PC-9 (cell line): ENCODE measurements around the gene RNF152. TPM values are rescaled to one million over a fixed set of nuclear protein-coding genes. Genes with fewer than 3 reads are reported as not detected.

ENCODE experiments used
- BruUV-seq: library from RNA; stranded (reverse); fragments of 400-500 nt; replicated peaks from 2 replicates; lab custom pipeline; 2021; lab: Mats Ljungman, UMichigan
- CTCF ChIA-PET: fragments of 300-600 bp; sonication (Branson Sonifier 250); formaldehyde crosslinking; loops from one replicate; lab custom pipeline; 2022; ENCODE audit warnings: antibody characterized with exemption; lab: Charles Lee
- POLR2A ChIA-PET: fragments of 300-600 bp; sonication (Branson Sonifier 250); formaldehyde crosslinking; loops from one replicate; lab custom pipeline; 2022; ENCODE audit warnings: antibody characterized with exemption; ENCODE audit not compliant: unreplicated experiment; lab: Charles Lee
- DNase-seq, 2 experiments: peaks; one replicate each; pipeline versions ENCODE4 v3.0.0 to v3.0.0-alpha.2; 2015 to 2022; ENCODE audit warnings: mixed read lengths in 1 of 2
- H2AFZ ChIP-seq: fragments of 200-600 bp; sonication (generic); 2 replicates; pipeline ENCODE4 v1.8.1; 2017; ENCODE audit warnings: antibody characterized with exemption
- H3F3A ChIP-seq: fragments of 200-600 bp; sonication (generic); 2 replicates; pipeline ENCODE4 v1.8.1; 2017; ENCODE audit warnings: antibody characterized with exemption, mild to moderate bottlenecking, low read depth; ENCODE audit not compliant: insufficient read depth
- H3K27ac ChIP-seq: fragments of 200-600 bp; sonication (generic); 2 replicates; pipeline ENCODE4 v1.6.1; 2016; ENCODE audit warnings: mixed run types
- H3K27me3 ChIP-seq: fragments of 200-600 bp; sonication (generic); 2 replicates; pipeline ENCODE4 v1.6.1; 2016; ENCODE audit warnings: low read depth, mixed run types; ENCODE audit not compliant: insufficient read depth
- H3K36me3 ChIP-seq: fragments of 200-600 bp; sonication (generic); 2 replicates; pipeline ENCODE4 v1.6.1; 2016; ENCODE audit warnings: low read depth, mixed run types
- H3K4me1 ChIP-seq: fragments of 200-600 bp; sonication (generic); replicated peaks from 2 replicates; pipeline ENCODE4 v1.6.1; 2016; ENCODE audit warnings: mixed run types; ENCODE audit not compliant: insufficient read depth
- H3K4me2 ChIP-seq: fragments of 200-600 bp; sonication (generic); 2 replicates; pipeline ENCODE4 v1.6.1; 2017; ENCODE audit warnings: mixed run types
- H3K4me3 ChIP-seq: fragments of 200-600 bp; sonication (generic); 2 replicates; pipeline ENCODE4 v1.6.1; 2016; ENCODE audit warnings: mixed run types
- H3K79me2 ChIP-seq: fragments of 200-600 bp; sonication (generic); 2 replicates; pipeline ENCODE4 v1.6.1; 2017; ENCODE audit warnings: low read depth, mixed run types
- H3K9me2 ChIP-seq: fragments of 200-600 bp; sonication (generic); 2 replicates; pipeline ENCODE4 v1.8.1; 2017; ENCODE audit warnings: mild to moderate bottlenecking; ENCODE audit not compliant: insufficient read depth
- H3K9me3 ChIP-seq: fragments of 200-600 bp; sonication (generic); 2 replicates; pipeline ENCODE4 v1.8.1; 2016; ENCODE audit warnings: low read depth; ENCODE audit not compliant: insufficient read depth
- H4K20me1 ChIP-seq: fragments of 200-600 bp; sonication (generic); 2 replicates; pipeline ENCODE4 v1.8.1; 2017; ENCODE audit not compliant: insufficient read depth
- EZH2 ChIP-seq: fragments of 200-600 bp; sonication (generic); IDR thresholded peaks from 2 replicates; pipeline ENCODE4 v1.8.0; 2017; ENCODE audit warnings: antibody characterized with exemption, low read depth
- intact Hi-C: fragments of 100-400 bp; cut with micrococcal nuclease; formaldehyde crosslinking; loops from one replicate; pipeline ENCODE4 v1.10.0; 2022; ENCODE audit not compliant: unreplicated experiment
- total RNA-seq: library from RNA; stranded (reverse); gene quantifications from 2 replicates; pipeline ENCODE4 v1.2.3, GENCODE V29; 2021
- TF ChIP-seq, protein P1 (sequence below): fragments of 200-600 bp; sonication (generic); conservative IDR thresholded peaks from 2 replicates; pipeline ENCODE4 v1.6.1; 2017; ENCODE audit warnings: mixed run types, antibody characterized with exemption, mild to moderate bottlenecking, moderate library complexity

Gene RNF152
- total RNA-seq, 1 experiment from 2014 or later, result not detected

GRCh38 chr18:61838521-61838920 lies 54.3 kb downstream of the RNF152 start:
- BruUV-seq, result no TSS peak
- Histone ChIP-seq H4K20me1 (no peaks in the 10 kb centered on the region), H3K4me2 (no peak overlapping the region), H3K27me3 (no peaks in the 10 kb centered on the region), H3K9me3 (no peaks in the 10 kb centered on the region), H3K9me2 (no peaks in the 10 kb centered on the region), H3K4me3 (no peak overlapping the region), H3K4me1 (no peaks in the 10 kb centered on the region), H3K27ac (no peak overlapping the region), H2AFZ (no peak overlapping the region), H3F3A (no peaks in the 10 kb centered on the region), H3K79me2 (no peaks in the 10 kb centered on the region), H3K36me3 (no peaks in the 10 kb centered on the region)
- no peak for DNase-seq
- CTCF ChIA-PET, result no interaction called here
- intact Hi-C loops, result no loop called here
- no peak for TF ChIP-seq EZH2
- TF ChIP-seq, protein P1, sequence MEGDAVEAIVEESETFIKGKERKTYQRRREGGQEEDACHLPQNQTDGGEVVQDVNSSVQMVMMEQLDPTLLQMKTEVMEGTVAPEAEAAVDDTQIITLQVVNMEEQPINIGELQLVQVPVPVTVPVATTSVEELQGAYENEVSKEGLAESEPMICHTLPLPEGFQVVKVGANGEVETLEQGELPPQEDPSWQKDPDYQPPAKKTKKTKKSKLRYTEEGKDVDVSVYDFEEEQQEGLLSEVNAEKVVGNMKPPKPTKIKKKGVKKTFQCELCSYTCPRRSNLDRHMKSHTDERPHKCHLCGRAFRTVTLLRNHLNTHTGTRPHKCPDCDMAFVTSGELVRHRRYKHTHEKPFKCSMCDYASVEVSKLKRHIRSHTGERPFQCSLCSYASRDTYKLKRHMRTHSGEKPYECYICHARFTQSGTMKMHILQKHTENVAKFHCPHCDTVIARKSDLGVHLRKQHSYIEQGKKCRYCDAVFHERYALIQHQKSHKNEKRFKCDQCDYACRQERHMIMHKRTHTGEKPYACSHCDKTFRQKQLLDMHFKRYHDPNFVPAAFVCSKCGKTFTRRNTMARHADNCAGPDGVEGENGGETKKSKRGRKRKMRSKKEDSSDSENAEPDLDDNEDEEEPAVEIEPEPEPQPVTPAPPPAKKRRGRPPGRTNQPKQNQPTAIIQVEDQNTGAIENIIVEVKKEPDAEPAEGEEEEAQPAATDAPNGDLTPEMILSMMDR, result no peak
- POLR2A ChIA-PET, result no interaction called here

DNA sequence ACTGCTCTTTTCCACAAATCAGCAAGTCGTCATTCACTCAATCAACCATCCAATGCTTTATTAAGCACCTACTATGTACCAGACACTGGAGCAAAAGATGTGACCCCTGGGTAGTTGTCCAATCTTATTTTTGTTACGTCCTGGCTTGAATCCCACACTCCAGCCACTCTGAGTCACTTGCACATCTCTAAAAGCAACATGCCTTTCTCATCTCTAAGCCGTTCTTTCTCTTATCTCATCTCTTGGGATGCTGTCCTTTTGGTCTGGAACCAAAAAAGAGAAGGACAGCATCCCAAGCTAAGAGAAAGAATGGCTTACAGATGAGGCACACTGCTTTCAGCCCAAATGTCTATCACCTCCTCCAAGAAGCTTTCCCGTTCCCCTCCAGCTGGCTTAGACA lies 58.8 kb downstream of the RNF152 start:
- H3K79me2 ChIP-seq, result no peaks in the 10 kb centered on the region
- H3K4me3 ChIP-seq, result no peak overlapping the region
- H3K4me1 ChIP-seq, result no peaks in the 10 kb centered on the region
- no peaks in the 10 kb centered on the region for H3F3A ChIP-seq
- H2AFZ ChIP-seq, result no peak overlapping the region
- H3K9me2 ChIP-seq, result no peaks in the 10 kb centered on the region; the same call in 1 of the 2 replicates
- no TSS peak for BruUV-seq
- no peaks in the 10 kb centered on the region for H3K27me3 ChIP-seq
- no peak for DNase-seq
- H3K9me3 ChIP-seq, result no peaks in the 10 kb centered on the region
- intact Hi-C loops, result no loop called here
- ChIA-PET POLR2A (no interaction called here), CTCF (no interaction called here)
- H3K36me3 ChIP-seq, result no peaks in the 10 kb centered on the region
- H3K27ac ChIP-seq, result no peak overlapping the region
- TF ChIP-seq, protein P1, result no peak
- TF ChIP-seq EZH2, result no peak
- no peak overlapping the region for H3K4me2 ChIP-seq
- no peaks in the 10 kb centered on the region for H4K20me1 ChIP-seq

- no peaks in the 10 kb centered on the region for H3K9me3 ChIP-seq
- TF ChIP-seq, protein P1, result no peak
- TF ChIP-seq EZH2, result no peak
- no peak overlapping the region for H3K4me3 ChIP-seq
- ChIA-PET CTCF (no interaction called here), POLR2A (no interaction called here)
- H3F3A ChIP-seq, result no peaks in the 10 kb centered on the region
- H4K20me1 ChIP-seq, result no peaks in the 10 kb centered on the region
- DNase-seq, result no peak
- no peaks in the 10 kb centered on the region for H3K4me1 ChIP-seq
- H3K79me2 ChIP-seq, result no peaks in the 10 kb centered on the region
- intact Hi-C loops, result no loop called here
- H3K36me3 ChIP-seq, result no peaks in the 10 kb centered on the region
- BruUV-seq, result no TSS peak
- H2AFZ ChIP-seq, result no peak overlapping the region
- no peaks in the 10 kb centered on the region; the same call in 1 of the 2 replicates for H3K9me2 ChIP-seq
- H3K27ac ChIP-seq, result no peak overlapping the region
- no peaks in the 10 kb centered on the region for H3K27me3 ChIP-seq
- no peak overlapping the region for H3K4me2 ChIP-seq
Observed at GRCh38 chr18:61833387-61833786, 59.4 kb downstream of the RNF152 start.
